Activated naive CD8-positive, alpha-beta T cell (primary cell): ENCODE measurements around the gene NUDT12.
A peak's percentile ranks its signal among the peaks of the same experiment; 100 is the strongest.

Experiments
- H3K27ac Mint-ChIP-seq: one replicate; pipeline ENCODE4 v1.8.0; 2021; ENCODE audit warnings: mixed read lengths
- H3K27me3 Mint-ChIP-seq: one replicate; pipeline ENCODE4 v1.8.0; 2021; ENCODE audit warnings: mixed read lengths
- H3K36me3 Mint-ChIP-seq: one replicate; pipeline ENCODE4 v1.8.0; 2021; ENCODE audit warnings: mixed read lengths
- H3K4me1 Mint-ChIP-seq: one replicate; pipeline ENCODE4 v1.8.0; 2021; ENCODE audit warnings: low read depth, mixed read lengths
- H3K4me3 Mint-ChIP-seq: one replicate; pipeline ENCODE4 v1.8.0; 2021; ENCODE audit warnings: mild to moderate bottlenecking, mixed read lengths
- H3K9me3 Mint-ChIP-seq: one replicate; pipeline ENCODE4 v1.8.0; 2021; ENCODE audit warnings: low read depth, mixed read lengths

Gene NUDT12

DNA sequence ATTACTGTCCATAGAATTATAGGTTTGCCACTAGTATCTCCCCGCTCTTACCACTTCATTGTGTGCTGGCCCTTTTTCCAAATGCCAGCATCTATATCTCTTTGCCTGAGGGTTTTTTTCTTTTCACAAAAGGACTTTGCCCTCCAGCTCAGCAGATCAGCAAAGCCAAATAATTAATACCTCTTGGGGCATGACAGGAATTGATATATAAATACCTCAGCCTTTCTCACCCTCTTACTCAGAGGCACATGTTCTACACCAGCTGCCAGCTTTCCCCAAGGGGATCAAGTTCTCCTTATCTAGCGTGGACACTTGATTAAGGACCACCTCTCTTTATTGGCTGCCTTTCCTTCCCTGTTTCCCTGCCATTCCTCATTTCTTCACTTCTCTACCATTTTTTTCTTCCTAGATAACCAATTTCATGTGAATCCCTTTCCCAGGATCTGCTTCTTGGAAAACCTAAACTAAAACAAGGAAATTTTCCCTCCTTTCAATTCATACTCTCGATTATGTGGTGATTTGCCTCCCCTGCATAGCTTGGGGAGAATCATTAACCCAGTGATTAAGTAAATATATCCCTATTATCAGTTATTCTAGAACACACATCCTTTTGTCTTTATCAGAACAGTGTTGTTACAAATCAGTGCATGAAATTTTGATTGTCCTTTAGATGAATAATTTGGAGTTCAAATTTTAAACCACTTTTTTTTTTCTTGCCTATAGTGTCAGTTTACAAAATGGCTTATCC, 6.9 kb upstream of the NUDT12 start:
- Mint-ChIP-seq H3K4me3 (no peak overlapping the region), H3K9me3 (no peaks in the 10 kb centered on the region), H3K36me3 (no peaks in the 10 kb centered on the region), H3K4me1 (no peaks in the 10 kb centered on the region), H3K27ac (no peak overlapping the region), H3K27me3 (peaks cover 1% of the 10 kb centered on the region)

DNA sequence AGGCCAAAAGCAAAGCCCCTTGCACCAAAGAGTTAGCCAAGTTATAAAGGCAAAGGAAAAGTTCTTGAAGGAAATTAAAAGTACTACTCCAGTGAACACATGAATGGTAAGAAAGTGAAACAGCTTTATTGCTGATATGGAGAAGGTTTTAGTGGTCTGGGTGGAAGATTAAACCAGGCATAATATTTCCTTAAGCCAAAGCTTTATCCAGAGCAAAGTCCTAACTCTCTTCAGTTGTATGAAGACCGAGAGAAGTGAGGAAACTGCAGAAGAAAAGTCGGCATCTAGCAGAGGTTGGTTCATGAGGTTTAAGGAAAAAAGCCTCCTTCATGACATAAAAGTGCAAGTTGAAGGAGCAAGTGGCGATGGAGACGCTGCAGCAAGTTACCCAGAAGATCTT, 3.1 kb upstream of the NUDT12 start:
- peaks cover 14% of the 10 kb centered on the region for H3K4me1 Mint-ChIP-seq
- H3K27me3 Mint-ChIP-seq = no peaks in the 10 kb centered on the region
- H3K4me3 Mint-ChIP-seq = no peak overlapping the region
- no peaks in the 10 kb centered on the region for H3K36me3 Mint-ChIP-seq
- no peak overlapping the region for H3K27ac Mint-ChIP-seq
- no peaks in the 10 kb centered on the region for H3K9me3 Mint-ChIP-seq

DNA sequence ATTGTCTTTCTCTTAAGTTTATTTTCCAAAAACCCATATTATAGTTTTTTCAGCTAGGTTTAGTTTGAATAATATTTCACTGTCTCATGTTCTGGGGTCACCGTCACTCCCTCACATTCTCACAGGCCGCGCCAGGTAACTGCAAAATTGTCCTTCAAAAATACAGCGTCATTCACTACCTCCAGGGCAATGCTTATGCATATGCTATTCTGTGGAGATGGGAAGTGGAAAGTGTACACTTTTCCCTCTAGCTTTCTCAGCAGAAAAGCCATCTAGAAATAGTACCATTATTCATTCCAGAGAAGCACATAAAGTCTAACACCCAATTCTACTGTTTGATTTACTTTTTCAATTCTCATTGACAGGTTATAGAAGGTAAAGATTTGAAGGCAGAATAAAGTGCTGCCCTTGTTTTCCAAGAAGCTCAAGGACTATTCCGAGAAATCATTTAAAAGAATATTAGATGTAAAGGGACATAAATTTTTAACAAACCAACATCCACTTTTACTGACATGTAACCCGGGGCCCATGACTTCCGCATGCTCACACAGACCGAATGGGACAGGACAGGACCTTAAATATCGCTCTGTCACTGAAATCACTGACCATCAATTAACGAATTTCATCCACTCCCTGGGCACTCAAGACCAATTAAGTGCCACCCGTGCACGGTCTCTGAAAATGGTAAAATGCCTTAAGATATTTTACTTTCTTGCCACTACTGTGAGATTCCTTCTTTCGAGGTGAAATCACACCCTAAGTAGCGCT, 720 bp downstream of the NUDT12 start:
- peaks cover 14% of the 10 kb centered on the region for H3K4me1 Mint-ChIP-seq
- no peaks in the 10 kb centered on the region for H3K9me3 Mint-ChIP-seq

DNA sequence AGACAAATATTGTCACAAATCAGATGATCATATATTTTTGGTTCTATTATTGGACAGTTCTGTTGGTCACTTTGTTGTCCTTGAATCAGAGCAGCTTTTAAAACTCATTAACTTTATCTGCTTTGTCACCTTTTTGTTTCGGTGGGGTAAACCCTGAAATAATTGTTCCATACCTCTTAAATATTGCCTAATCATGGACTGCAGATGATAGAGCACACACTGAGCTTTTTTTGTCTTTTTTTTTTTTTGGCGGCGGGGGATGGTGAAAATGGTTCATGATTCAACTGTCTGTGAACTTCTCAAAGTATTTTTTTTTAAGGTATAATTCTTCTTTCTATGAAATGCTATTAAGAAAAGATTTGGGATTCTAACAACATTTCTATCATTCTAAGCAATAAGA, 1.8 kb downstream of the NUDT12 start:
- Mint-ChIP-seq H3K36me3 (no peaks in the 10 kb centered on the region), H3K27ac (no peak overlapping the region), H3K27me3 (no peaks in the 10 kb centered on the region), H3K4me1 (peaks cover 14% of the 10 kb centered on the region), H3K4me3 (no peak overlapping the region), H3K9me3 (no peaks in the 10 kb centered on the region)

More for the DNA sequence above, 720 bp downstream of the NUDT12 start:
- Mint-ChIP-seq H3K4me3 (peak overlapping the region; percentile 89), H3K36me3 (no peaks in the 10 kb centered on the region), H3K27ac (peak overlapping the region; percentile 79), H3K27me3 (no peaks in the 10 kb centered on the region)

DNA sequence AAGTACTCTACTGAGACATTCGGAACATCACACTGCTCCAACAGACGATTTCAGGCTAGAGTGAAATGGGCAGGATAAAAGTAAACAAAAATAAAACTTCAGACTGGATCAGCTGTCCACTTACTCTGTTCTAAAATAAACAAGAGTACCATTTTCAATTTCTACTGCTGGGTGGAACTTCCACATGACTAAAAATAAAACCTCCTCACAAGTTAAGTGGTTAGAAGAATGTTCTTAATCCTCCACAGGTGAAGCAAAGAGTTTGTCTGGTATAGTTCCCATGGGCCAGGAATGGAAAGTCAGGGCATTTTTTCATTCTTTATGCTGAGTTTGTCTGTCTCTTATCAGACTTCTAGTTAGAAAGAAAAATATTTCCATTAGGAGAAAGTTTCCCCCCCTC, 15.7 kb downstream of the NUDT12 start:
- no peak overlapping the region for H3K4me3 Mint-ChIP-seq
- no peaks in the 10 kb centered on the region for H3K9me3 Mint-ChIP-seq
- H3K27ac Mint-ChIP-seq = no peak overlapping the region
- H3K36me3 Mint-ChIP-seq = no peaks in the 10 kb centered on the region
- no peaks in the 10 kb centered on the region for H3K27me3 Mint-ChIP-seq
- H3K4me1 Mint-ChIP-seq = no peaks in the 10 kb centered on the region

DNA sequence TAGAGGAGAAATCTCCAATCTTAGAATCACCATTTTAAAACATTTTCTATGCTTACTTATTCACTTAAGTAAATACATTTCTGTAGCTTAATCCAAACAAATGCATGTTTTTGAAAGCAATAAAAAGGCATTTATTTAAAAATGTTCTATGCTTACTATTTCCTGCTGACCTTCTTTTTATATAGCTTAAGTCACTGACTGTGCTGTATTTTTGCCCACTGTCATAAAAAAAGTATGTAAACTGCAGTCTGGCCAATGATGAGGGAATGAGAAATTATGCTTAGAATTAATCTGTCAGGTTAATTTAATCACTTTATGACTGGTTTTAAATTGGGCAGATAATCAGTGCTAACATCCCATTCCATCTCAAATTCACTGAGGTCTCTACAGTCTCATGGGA, 20.1 kb downstream of the NUDT12 start:
- Mint-ChIP-seq H3K4me3 (no peak overlapping the region), H3K9me3 (no peaks in the 10 kb centered on the region), H3K27ac (no peak overlapping the region), H3K4me1 (no peaks in the 10 kb centered on the region), H3K36me3 (no peaks in the 10 kb centered on the region), H3K27me3 (peaks cover 2% of the 10 kb centered on the region)

DNA sequence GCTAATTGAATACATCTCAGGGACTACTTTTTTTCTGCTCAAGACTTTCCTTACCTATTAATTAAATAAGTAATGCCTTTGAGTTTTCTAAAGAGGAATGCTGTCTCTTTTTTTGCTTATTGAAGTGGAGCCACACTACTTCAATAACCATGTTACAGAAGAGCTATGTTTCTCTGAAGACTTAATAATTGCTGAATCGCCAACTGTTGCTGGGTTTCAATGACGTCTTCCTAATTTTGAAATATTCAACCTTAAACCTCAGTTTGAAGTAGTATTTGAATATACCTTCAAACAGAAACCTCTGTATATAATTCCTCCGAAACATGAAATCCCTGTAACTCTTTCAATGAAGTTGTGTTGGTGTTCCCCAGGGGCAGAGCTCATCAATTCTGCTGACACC, 21.0 kb downstream of the NUDT12 start:
- no peak overlapping the region for H3K27ac Mint-ChIP-seq
- no peak overlapping the region for H3K4me3 Mint-ChIP-seq
- H3K4me1 Mint-ChIP-seq = no peaks in the 10 kb centered on the region
- no peaks in the 10 kb centered on the region for H3K9me3 Mint-ChIP-seq
- H3K36me3 Mint-ChIP-seq = no peaks in the 10 kb centered on the region
- H3K27me3 Mint-ChIP-seq = peaks cover 2% of the 10 kb centered on the region

DNA sequence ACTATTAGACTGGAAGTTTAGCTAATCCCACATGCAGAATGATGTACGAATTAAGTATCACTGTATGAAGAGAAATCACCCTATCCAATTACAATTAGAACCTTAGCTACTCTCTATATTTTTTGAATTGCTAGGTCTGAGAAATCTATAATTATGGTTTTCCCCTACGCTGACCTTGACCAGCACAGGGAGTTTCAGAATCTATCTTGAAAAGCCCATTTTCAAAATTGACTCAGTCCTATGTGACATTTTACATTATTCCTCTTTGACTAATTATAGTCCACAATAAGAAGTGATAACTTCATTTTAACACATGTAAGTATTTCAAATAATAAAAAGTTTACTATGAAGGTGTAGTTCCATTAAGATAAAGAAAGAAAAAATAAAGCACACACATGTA, 21.5 kb downstream of the NUDT12 start:
- H3K27me3 Mint-ChIP-seq = peaks cover 2% of the 10 kb centered on the region
- H3K36me3 Mint-ChIP-seq = no peaks in the 10 kb centered on the region
- no peak overlapping the region for H3K4me3 Mint-ChIP-seq
- no peaks in the 10 kb centered on the region for H3K4me1 Mint-ChIP-seq
- H3K27ac Mint-ChIP-seq = no peak overlapping the region
- no peaks in the 10 kb centered on the region for H3K9me3 Mint-ChIP-seq

DNA sequence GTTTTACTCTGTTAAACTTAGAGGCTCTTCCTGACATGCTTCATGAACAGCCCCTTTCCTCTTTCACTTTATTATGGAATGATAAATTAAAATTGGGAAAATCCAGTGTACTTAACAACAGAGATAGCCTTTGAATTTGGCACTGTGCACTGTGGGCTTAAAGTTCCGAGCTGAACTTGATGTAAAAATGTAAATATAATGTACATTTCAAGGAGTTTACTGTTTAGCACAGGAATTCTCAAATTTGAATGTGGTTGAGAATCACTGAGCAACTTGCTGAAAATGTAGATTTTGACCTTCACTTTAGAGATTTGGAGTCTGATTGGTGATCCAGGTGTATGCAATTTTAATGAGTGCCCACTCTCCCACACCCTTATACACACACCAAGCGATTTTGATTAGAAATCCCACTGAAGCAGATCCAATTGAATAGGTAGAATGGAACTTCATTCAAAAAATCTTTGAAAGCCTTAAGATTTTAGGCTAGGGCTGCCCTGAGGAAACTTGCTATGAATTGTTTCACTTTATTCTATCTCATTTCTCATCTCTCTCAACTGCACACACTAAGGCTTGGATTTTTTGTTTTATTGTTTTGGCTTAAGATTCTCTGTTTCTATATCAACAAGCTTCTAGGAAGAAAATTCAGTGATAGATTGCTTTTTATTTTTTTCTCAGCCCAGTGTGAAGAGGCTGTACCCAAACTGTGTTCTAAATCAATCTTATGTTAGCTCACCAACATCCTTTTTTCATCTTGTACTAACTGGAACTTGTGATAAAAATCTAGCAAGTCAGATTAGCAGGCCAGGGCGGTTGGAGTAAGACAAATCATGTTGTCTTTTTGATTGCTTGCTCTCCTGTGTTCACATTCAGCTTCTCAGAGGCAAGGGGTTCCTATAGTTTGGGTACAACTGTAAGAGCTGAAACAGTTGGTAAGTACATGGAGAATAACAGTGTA, 22.9 kb downstream of the NUDT12 start:
- H3K4me1 Mint-ChIP-seq = no peaks in the 10 kb centered on the region
- H3K9me3 Mint-ChIP-seq = no peaks in the 10 kb centered on the region
- no peaks in the 10 kb centered on the region for H3K36me3 Mint-ChIP-seq
- no peak overlapping the region for H3K4me3 Mint-ChIP-seq
- H3K27me3 Mint-ChIP-seq = peaks cover 2% of the 10 kb centered on the region
- H3K27ac Mint-ChIP-seq = no peak overlapping the region

DNA sequence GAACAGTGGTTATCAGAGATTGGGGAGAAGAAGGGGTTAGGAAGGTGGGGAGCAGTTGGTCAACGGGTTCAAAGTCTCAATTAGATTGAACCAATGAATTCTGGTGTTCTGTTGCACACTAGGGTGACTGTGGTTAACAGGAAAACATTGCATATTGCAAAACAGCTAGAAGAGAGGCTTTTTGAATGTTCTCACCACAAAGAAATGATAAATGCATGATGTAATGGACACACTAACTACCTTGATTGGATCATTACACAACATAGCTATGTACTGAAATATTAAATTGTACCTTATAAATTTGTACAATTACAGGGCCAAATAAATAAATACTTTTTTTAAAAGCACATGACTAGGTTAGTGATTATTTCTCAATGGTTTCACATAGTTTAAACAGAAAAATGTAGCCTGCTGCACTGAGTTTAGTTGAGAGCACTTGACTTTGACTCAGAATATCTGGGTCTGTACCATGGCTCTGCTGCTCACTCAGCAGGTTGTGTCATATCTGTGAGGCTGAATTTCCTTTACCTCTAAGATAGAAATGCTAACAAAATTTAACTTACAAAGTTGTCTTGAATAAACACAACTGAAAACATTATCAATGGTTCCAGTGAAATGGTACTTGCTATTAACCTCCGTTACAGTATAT, 30.4 kb downstream of the NUDT12 start:
- H3K27me3 Mint-ChIP-seq = peaks cover 3% of the 10 kb centered on the region
- no peaks in the 10 kb centered on the region for H3K36me3 Mint-ChIP-seq
- no peak overlapping the region for H3K27ac Mint-ChIP-seq
- H3K4me3 Mint-ChIP-seq = no peak overlapping the region
- H3K4me1 Mint-ChIP-seq = no peaks in the 10 kb centered on the region
- H3K9me3 Mint-ChIP-seq = no peaks in the 10 kb centered on the region

DNA sequence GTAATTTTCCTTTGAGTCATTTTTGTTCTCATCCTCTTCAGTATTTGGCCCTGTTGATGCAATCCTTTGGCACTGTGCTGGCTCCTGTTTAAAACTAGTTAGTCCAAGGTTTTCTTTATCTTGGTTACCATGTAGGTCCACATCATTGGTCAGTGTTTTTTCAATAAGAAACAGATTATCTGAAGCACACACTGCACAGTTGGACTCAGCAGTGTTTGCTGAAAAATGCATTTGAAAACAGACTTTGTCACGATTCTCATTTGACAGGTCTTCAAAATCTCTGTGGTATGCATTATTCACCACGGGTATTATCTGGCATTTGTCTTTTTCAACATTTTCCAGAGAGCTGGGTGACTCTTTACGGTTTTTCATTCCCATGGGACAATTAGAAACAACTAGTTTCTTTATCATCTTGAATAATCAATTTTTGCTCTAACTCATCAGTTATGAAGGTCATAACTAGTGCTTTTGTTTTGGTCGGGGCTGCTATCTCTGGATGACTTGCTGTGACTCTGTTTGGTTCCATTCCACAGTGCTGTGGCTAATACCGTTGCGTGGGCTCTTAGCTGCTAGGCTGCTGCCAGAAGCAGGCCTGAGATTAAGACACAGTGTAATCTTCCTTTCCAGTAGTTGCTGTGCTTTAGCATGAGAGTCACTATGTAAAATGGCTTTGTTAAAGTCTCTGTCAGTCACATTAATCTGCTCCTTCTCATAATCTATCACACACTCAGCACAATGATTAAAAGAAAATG, 36.2 kb downstream of the NUDT12 start:
- H3K27me3 Mint-ChIP-seq = no peaks in the 10 kb centered on the region
- no peak overlapping the region for H3K4me3 Mint-ChIP-seq
- no peaks in the 10 kb centered on the region for H3K9me3 Mint-ChIP-seq
- no peaks in the 10 kb centered on the region for H3K36me3 Mint-ChIP-seq
- H3K27ac Mint-ChIP-seq = no peak overlapping the region
- no peaks in the 10 kb centered on the region for H3K4me1 Mint-ChIP-seq

DNA sequence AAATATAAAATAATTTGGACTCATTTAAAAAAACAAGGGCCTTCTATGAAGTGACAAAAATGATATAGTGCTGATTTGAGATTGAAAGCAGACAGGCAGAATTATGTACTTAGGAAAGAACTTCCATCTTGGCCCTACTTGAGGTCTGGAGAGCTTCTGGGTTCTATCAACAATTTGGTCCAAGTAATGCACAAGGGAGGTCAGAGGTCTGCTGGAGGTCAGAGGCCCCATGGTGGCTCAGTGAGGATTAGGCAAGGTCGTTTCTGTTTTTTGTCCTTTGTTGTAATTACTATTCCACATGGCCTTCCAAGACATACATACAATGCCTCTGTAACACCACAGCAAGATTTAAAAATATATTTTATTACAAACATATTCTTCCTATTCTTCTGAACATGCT, 37.2 kb downstream of the NUDT12 start:
- Mint-ChIP-seq H3K4me3 (no peak overlapping the region), H3K27me3 (no peaks in the 10 kb centered on the region), H3K27ac (no peak overlapping the region), H3K9me3 (no peaks in the 10 kb centered on the region), H3K4me1 (no peaks in the 10 kb centered on the region), H3K36me3 (no peaks in the 10 kb centered on the region)

DNA sequence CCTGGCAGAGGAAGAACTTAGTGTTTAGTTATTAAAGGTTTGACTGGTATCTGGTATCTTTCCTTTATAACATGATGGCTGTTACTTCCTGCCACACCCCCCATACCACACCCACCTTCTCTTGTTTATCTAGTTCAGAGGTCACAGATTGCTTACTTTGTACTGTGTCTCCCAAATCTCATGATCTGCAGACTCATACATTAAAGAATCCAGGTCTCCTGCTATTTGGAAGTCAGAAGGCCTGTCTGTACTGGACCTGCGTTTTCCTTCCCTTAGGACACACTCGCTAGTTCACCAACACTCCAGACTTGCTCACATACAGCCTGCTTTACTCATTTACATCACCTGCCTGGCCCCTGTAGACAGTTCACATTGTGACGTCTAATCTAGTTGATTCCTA, 39.3 kb downstream of the NUDT12 start:
- H3K27ac Mint-ChIP-seq = no peak overlapping the region
- no peaks in the 10 kb centered on the region for H3K9me3 Mint-ChIP-seq
- no peaks in the 10 kb centered on the region for H3K36me3 Mint-ChIP-seq
- H3K27me3 Mint-ChIP-seq = no peaks in the 10 kb centered on the region
- H3K4me1 Mint-ChIP-seq = no peaks in the 10 kb centered on the region
- no peak overlapping the region for H3K4me3 Mint-ChIP-seq

DNA sequence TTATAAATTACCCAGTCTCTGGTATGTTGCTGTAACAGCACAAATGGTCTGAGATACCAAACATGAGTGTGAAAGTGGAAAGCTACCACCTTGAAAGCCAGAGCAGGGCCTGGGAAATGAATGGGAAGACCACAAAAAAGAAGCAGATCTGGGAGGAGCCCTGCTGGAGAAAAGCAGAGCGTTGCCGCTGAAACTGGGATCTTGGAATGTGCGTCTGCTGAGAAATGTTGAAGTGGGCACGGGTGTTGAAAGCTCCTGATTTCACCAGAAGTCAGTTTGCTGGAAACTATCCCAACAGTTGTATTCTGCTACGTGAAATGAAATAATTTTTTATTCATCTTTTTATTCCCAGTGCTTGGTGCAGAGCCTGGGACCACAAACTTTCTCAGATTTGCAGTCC, 40.0 kb downstream of the NUDT12 start:
- no peak overlapping the region for H3K27ac Mint-ChIP-seq
- no peaks in the 10 kb centered on the region for H3K27me3 Mint-ChIP-seq
- no peaks in the 10 kb centered on the region for H3K4me1 Mint-ChIP-seq
- H3K9me3 Mint-ChIP-seq = no peaks in the 10 kb centered on the region
- H3K36me3 Mint-ChIP-seq = no peaks in the 10 kb centered on the region
- H3K4me3 Mint-ChIP-seq = no peak overlapping the region
